ENCODE data around the gene CSF1R.

CSF1R gene

GRCh38 chr5:150082374-150082773 lies 4.0 kb downstream of the CSF1R start:
- DNase-seq (ENCODE audit: low read depth), result no peak
- no peak for TF ChIP-seq CTCF (IDR thresholded peaks at IDR 0.05; ENCODE audit: control insufficient read depth, extremely low read depth, insufficient read depth)
- no peak overlapping the region for H3K4me3 ChIP-seq (ENCODE audit: low read depth, low read length)

- no peak for DNase-seq (ENCODE audit: low read depth)
- no peak for TF ChIP-seq CTCF (IDR thresholded peaks at IDR 0.05; ENCODE audit: control insufficient read depth, extremely low read depth, insufficient read depth)
- no peak overlapping the region for H3K4me3 ChIP-seq (ENCODE audit: low read depth, low read length)
Observed at GRCh38 chr5:150081541-150082283, 4.6 kb downstream of the CSF1R start.

GRCh38 chr5:150080696-150081435 lies 5.5 kb downstream of the CSF1R start:
- no peak for TF ChIP-seq CTCF (IDR thresholded peaks at IDR 0.05; ENCODE audit: control insufficient read depth, extremely low read depth, insufficient read depth)
- no peak for DNase-seq (ENCODE audit: low read depth)
- no peak overlapping the region for H3K4me3 ChIP-seq (ENCODE audit: low read depth, low read length)

- no peak for TF ChIP-seq CTCF (IDR thresholded peaks at IDR 0.05; ENCODE audit: control insufficient read depth, extremely low read depth, insufficient read depth)
- no peak for DNase-seq (ENCODE audit: low read depth)
- no peak overlapping the region for H3K4me3 ChIP-seq (ENCODE audit: low read depth, low read length)
Observed at GRCh38 chr5:150079909-150080461, 6.4 kb downstream of the CSF1R start.

- H3K4me3 ChIP-seq (ENCODE audit: low read depth, low read length), result no peak overlapping the region
- no peak for TF ChIP-seq CTCF (IDR thresholded peaks at IDR 0.05; ENCODE audit: control insufficient read depth, extremely low read depth, insufficient read depth)
Observed at GRCh38 chr5:150078802-150079689, 7.3 kb downstream of the CSF1R start.

GRCh38 chr5:150077996-150078801 lies 8.2 kb downstream of the CSF1R start:
- DNase-seq (ENCODE audit: low read depth), result no peak
- no peak for TF ChIP-seq CTCF (IDR thresholded peaks at IDR 0.05; ENCODE audit: control insufficient read depth, extremely low read depth, insufficient read depth)
- no peak overlapping the region for H3K4me3 ChIP-seq (ENCODE audit: low read depth, low read length)

More at GRCh38 chr5:150078802-150079689, 7.3 kb downstream of the CSF1R start:
- no peak for DNase-seq (ENCODE audit: low read depth)

All from LNCaP clone FGC (cell line).